GM12878 (cell line): ENCODE results near the gene MAP3K5. TPM values are rescaled to one million over a fixed set of nuclear protein-coding genes. Genes with fewer than 3 reads are reported as not detected.

ENCODE experiments used
- ATAC-seq: fragments of 200-7000 bp; cut with Tn5 transposase; 3 replicates; pipeline ENCODE4 v1.9.1; 2020; ENCODE audit warnings: mild to moderate bottlenecking, moderate library complexity
- BruUV-seq: library from RNA; stranded (reverse); fragments of 400-500 nt; replicated peaks from 2 replicates; lab custom pipeline; 2021; lab: Mats Ljungman, UMichigan
- CTCF ChIA-PET: fragments of 300-600 bp; sonication (Branson Sonifier 250); formaldehyde crosslinking; extraction: SDS; loops from one replicate; lab custom pipeline; 2021; ENCODE audit warnings: inconsistent platforms; lab: Yijun Ruan, JAX
- POLR2A ChIA-PET: fragments of 350-600 bp; formaldehyde crosslinking; extraction: SDS; loops from one replicate; lab custom pipeline; 2021; ENCODE audit warnings: inconsistent platforms; lab: Charles Lee
- RAD21 ChIA-PET: fragments of 300-600 bp; sonication (Branson Sonifier 250); formaldehyde crosslinking; loops from one replicate; lab custom pipeline; 2023; ENCODE audit warnings: antibody characterized with exemption; ENCODE audit not compliant: unreplicated experiment; lab: Charles Lee
- SMC1A ChIA-PET: fragments of 300-600 bp; sonication (Branson Sonifier 250); formaldehyde crosslinking; loops from one replicate; lab custom pipeline; 2023; ENCODE audit not compliant: unreplicated experiment, uncharacterized antibody; lab: Charles Lee
- DNase-seq: peaks from one replicate; pipeline ENCODE4 v3.0.0-alpha.2; 2011; ENCODE audit warnings: low read depth, low spot score
- FAIRE-seq: peaks from 3 replicates; lab custom pipeline; 2011; peaks lifted over from hg19 to GRCh38; lab: Jason Lieb, UNC
- H2AFZ ChIP-seq: 2 replicates; pipeline ENCODE4 v1.6.0; 2011; ENCODE audit warnings: low read depth, low read length, control low read depth; ENCODE audit not compliant: control insufficient read depth
- H3K27ac ChIP-seq: 2 replicates; pipeline ENCODE4 v1.5.1; 2011; ENCODE audit warnings: control low read depth; ENCODE audit not compliant: control insufficient read depth, insufficient read depth
- H3K27me3 ChIP-seq, 2 experiments: replicated peaks in 1 of 2; 2 replicates each; pipeline versions ENCODE4 v1.6.0 to v1.6.1; 2011; ENCODE audit warnings: low read length in 1 of 2; ENCODE audit not compliant: control insufficient read depth in 2 of 2, insufficient read depth in 2 of 2
- H3K36me3 ChIP-seq, 2 experiments: 2 replicates each; pipeline ENCODE4 v1.5.1; 2011; ENCODE audit warnings: low read length in 1 of 2; ENCODE audit not compliant: control insufficient read depth in 2 of 2, insufficient read depth in 2 of 2
- H3K4me1 ChIP-seq: 2 replicates; pipeline ENCODE4 v1.6.1; 2011; ENCODE audit warnings: mild to moderate bottlenecking, low read length, moderate library complexity, mixed read lengths; ENCODE audit not compliant: control insufficient read depth, insufficient read depth
- H3K4me2 ChIP-seq: 2 replicates; pipeline ENCODE4 v1.6.0; 2011; ENCODE audit warnings: control low read depth; ENCODE audit not compliant: control insufficient read depth, insufficient read depth
- H3K4me3 ChIP-seq: fragments of 200-600 bp; sonication (generic); 2 replicates; pipeline ENCODE4 v1.5.1; 2016
- H3K79me2 ChIP-seq: 2 replicates; pipeline ENCODE4 v1.6.0; 2011; ENCODE audit warnings: low read length; ENCODE audit not compliant: control insufficient read depth, insufficient read depth
- H3K9ac ChIP-seq: 2 replicates; pipeline ENCODE4 v1.8.0; 2011; ENCODE audit warnings: low read length, control low read depth, mixed read lengths; ENCODE audit not compliant: control insufficient read depth, insufficient read depth
- H3K9me3 ChIP-seq: replicated peaks from 3 replicates; pipeline ENCODE4 v1.5.1; 2011; ENCODE audit warnings: mild to moderate bottlenecking, low read length; ENCODE audit not compliant: control insufficient read depth, insufficient read depth
- H4K20me1 ChIP-seq: 2 replicates; pipeline ENCODE4 v1.6.0; 2011; ENCODE audit not compliant: control insufficient read depth, insufficient read depth
- BHLHE40 ChIP-seq, 2 experiments: fragments of 450-650 bp in 1 of 2; IDR thresholded peaks; 2 replicates each; pipeline ENCODE4 v1.6.1; 2011 to 2017; ENCODE audit warnings: low read depth in 2 of 2, borderline replicate concordance in 1 of 2, improper control_type of control experiment in 1 of 2, low read length in 1 of 2, mild to moderate bottlenecking in 1 of 2
- CHD2 ChIP-seq: IDR thresholded peaks from 2 replicates; pipeline ENCODE4 v1.6.1; 2011; ENCODE audit warnings: low read depth, low read length, improper control_type of control experiment, borderline replicate concordance
- IRF4 ChIP-seq: IDR thresholded peaks from 2 replicates; pipeline ENCODE4 v1.6.1; 2011; ENCODE audit warnings: low read depth, low read length
- MTA2 ChIP-seq: fragments of 450-650 bp; IDR thresholded peaks from 2 replicates; pipeline ENCODE4 v1.6.1; 2016; ENCODE audit warnings: low read depth, mild to moderate bottlenecking, moderate library complexity
- NFXL1 ChIP-seq: fragments of 450-650 bp; IDR thresholded peaks from 2 replicates; pipeline ENCODE4 v1.6.1; 2017; ENCODE audit warnings: antibody characterized with exemption, mild to moderate bottlenecking, borderline replicate concordance
- POLR2AphosphoS2 ChIP-seq: IDR thresholded peaks from 2 replicates; pipeline ENCODE4 v1.6.1; 2011; ENCODE audit warnings: low read depth, mild to moderate bottlenecking, low read length, improper control_type of control experiment, moderate library complexity
- POLR2AphosphoS5 ChIP-seq: IDR thresholded peaks from 2 replicates; pipeline ENCODE4 v1.6.1; 2011; ENCODE audit warnings: mild to moderate bottlenecking, low read length, inconsistent platforms
- POU2F2 ChIP-seq: IDR thresholded peaks from 3 replicates; pipeline ENCODE4 v1.6.1; 2011; ENCODE audit warnings: low read depth, mild to moderate bottlenecking, low read length, borderline replicate concordance
- RBBP5 ChIP-seq: fragments of 200-600 bp; sonication (generic); conservative IDR thresholded peaks from 2 replicates; pipeline ENCODE4 v1.6.1; 2016
- ZNF217 ChIP-seq: fragments of 450-650 bp; IDR thresholded peaks from 2 replicates; pipeline ENCODE4 v1.6.1; 2017; ENCODE audit warnings: antibody characterized with exemption, mild to moderate bottlenecking
- ZZZ3 ChIP-seq: IDR thresholded peaks from 2 replicates; pipeline ENCODE4 v1.6.1; 2011; ENCODE audit warnings: low read depth; ENCODE audit not compliant: control insufficient read depth, insufficient read length
- WGBS: methylation state at CpG from one replicate; pipeline ENCODE4 v1.1.6; 2016; ENCODE audit warnings: low lambda C conversion rate; ENCODE audit not compliant: insufficient replicate concordance, insufficient coverage; ENCODE audit errors: missing lambda C conversion rate; 5-methylcytosine and 5-hydroxymethylcytosine counted together
- in situ Hi-C: fragments of 300-500 bp; cut with MboI; formaldehyde crosslinking; loops from 9 replicates; pipeline ENCODE4 v1.14.3; 2018; ENCODE audit warnings: mixed read lengths
- intact Hi-C: fragments of 100-400 bp; cut with micrococcal nuclease; formaldehyde crosslinking; loops from one replicate; pipeline ENCODE4 v1.14.2; 2022; ENCODE audit not compliant: unreplicated experiment
- polyA plus RNA-seq, 11 experiments: library from polyadenylated mRNA; depleted of rRNA in 4 of 11; unstranded in 6 of 11; stranded (reverse) in 5 of 11; fragments of >200 nt; fragmentation: Nextera tagmentation in 4 of 11; fragmentation: Illumina TruSeq in 1 of 11; extraction: Ambion mirVana in 4 of 11; extraction: Trizol in 1 of 11; gene quantifications; 1 replicate in 1 of 11; 2 replicates in 10 of 11; pipeline versions ENCODE4 v1.2.1 to v1.2.3, GENCODE V29; 2011 to 2016; ENCODE audit warnings: inconsistent platforms in 2 of 11, missing spikeins in 2 of 11, low read depth in 1 of 11
- total RNA-seq, 4 experiments: library from RNA; depleted of rRNA in 3 of 4; stranded (reverse); fragments of >200 nt in 3 of 4; fragmentation: Illumina TruSeq in 1 of 4; extraction: Trizol in 1 of 4; gene quantifications; 2 replicates each; pipeline versions ENCODE4 v1.2.1 to v1.2.3, GENCODE V29; 2013 to 2021
- TF ChIP-seq, protein P1 (sequence below): fragments of 450-650 bp; IDR thresholded peaks from 2 replicates; pipeline ENCODE4 v1.6.1; 2017; ENCODE audit warnings: mild to moderate bottlenecking, moderate library complexity

MAP3K5 gene
- total and polyA plus RNA-seq, 10 of the 15 experiments (the other 5 are each of a cell fraction or from before 2014, with no cell fraction given) = 5.4 to 34.3 (median 26.4) TPM

DNA sequence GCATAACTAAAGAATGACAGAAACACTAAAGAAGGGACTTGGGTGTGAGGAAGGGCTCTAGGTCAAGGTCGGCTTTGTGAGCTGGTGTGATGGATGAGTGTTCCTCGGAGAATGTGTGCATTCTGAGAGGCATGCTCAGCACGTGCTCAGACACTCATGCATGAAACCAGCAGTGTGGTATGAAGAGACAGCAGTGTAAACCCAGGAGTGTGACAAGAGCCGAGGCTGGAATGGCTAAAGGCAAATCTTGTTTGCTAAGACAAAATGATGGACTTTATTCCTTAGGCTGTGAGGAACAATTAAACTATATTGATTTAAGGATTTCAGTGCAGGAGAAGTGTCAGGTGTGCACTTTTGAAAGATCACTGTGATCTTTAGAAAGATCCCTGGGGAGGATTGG is 134.6 kb downstream of the MAP3K5 start:
- in situ Hi-C loops = no loop called here

More for the DNA sequence above, 134.6 kb downstream of the MAP3K5 start:
- Histone ChIP-seq H3K9ac (no peak overlapping the region), H3K4me2 (no peak overlapping the region), H4K20me1 (no peaks in the 10 kb centered on the region), H3K9me3 (no peaks in the 10 kb centered on the region), H3K27ac (no peak overlapping the region), H2AFZ (no peak overlapping the region), H3K79me2 (no peaks in the 10 kb centered on the region), H3K36me3 (peaks cover 4 to 37% of the 10 kb centered on the region in 2 experiments; a peak in 3 of 4 replicates), H3K4me3 (no peak overlapping the region), H3K4me1 (no peaks in the 10 kb centered on the region), H3K27me3 (no peaks in the 10 kb centered on the region)
- FAIRE-seq = no peak
- WGBS = 75% methylated on average over 4 of the region's 4 CpGs
- ChIA-PET SMC1A (interaction anchor here (0.6 to 1.5 kb wide), 5 partner anchors 17 to 135 kb away, joined by 3 to 4 read pairs (median 3); partner anchors contain the start of gene MAP3K5), RAD21 (interaction anchor here (1.2 kb wide), 1 partner anchor 71 kb away, joined by 3 read pairs; no protein-coding TSS in a partner anchor), POLR2A (interaction anchor here (0.6 to 0.7 kb wide), 4 partner anchors 50 to 1953 kb away, joined by 3 to 4 read pairs (median 3); no protein-coding TSS in a partner anchor), CTCF (interaction anchor here (1.2 to 5.2 kb wide), 2 partner anchors 13 to 135 kb away, joined by 3 to 42 read pairs; partner anchors contain the start of gene MAP3K5)
- no peak for ATAC-seq
- no TSS peak for BruUV-seq
- no peak for DNase-seq
- intact Hi-C loops = no loop called here
- no peak for TF ChIP-seq NFXL1
- TF ChIP-seq IRF4 = no peak
- no peak for TF ChIP-seq MTA2
- no peak for TF ChIP-seq ZNF217
- TF ChIP-seq POU2F2 = no peak
- TF ChIP-seq POLR2AphosphoS2 = 0 out of 2 replicates have a peak, but pooled peaks have one; percentile 33
- TF ChIP-seq, protein P1, sequence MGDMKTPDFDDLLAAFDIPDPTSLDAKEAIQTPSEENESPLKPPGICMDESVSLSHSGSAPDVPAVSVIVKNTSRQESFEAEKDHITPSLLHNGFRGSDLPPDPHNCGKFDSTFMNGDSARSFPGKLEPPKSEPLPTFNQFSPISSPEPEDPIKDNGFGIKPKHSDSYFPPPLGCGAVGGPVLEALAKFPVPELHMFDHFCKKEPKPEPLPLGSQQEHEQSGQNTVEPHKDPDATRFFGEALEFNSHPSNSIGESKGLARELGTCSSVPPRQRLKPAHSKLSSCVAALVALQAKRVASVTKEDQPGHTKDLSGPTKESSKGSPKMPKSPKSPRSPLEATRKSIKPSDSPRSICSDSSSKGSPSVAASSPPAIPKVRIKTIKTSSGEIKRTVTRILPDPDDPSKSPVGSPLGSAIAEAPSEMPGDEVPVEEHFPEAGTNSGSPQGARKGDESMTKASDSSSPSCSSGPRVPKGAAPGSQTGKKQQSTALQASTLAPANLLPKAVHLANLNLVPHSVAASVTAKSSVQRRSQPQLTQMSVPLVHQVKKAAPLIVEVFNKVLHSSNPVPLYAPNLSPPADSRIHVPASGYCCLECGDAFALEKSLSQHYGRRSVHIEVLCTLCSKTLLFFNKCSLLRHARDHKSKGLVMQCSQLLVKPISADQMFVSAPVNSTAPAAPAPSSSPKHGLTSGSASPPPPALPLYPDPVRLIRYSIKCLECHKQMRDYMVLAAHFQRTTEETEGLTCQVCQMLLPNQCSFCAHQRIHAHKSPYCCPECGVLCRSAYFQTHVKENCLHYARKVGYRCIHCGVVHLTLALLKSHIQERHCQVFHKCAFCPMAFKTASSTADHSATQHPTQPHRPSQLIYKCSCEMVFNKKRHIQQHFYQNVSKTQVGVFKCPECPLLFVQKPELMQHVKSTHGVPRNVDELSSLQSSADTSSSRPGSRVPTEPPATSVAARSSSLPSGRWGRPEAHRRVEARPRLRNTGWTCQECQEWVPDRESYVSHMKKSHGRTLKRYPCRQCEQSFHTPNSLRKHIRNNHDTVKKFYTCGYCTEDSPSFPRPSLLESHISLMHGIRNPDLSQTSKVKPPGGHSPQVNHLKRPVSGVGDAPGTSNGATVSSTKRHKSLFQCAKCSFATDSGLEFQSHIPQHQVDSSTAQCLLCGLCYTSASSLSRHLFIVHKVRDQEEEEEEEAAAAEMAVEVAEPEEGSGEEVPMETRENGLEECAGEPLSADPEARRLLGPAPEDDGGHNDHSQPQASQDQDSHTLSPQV = no peak
- no peak for TF ChIP-seq RBBP5
- TF ChIP-seq BHLHE40 (IDR thresholded peaks at IDR 0.05; ENCODE audit: borderline replicate concordance in 1 of 2, low read depth in 2 of 2, low read length in 1 of 2) = peak in 1 of 2 experiments; percentile 9; a peak in 1 of 4 replicates
- TF ChIP-seq POLR2AphosphoS5 = peak; percentile 23; the same call in 1 of the 2 replicates
- no peak for TF ChIP-seq ZZZ3
- TF ChIP-seq CHD2 = no peak
